Osteocyte (in vitro differentiated cells): ENCODE data around the gene OGFOD3. TPM values are rescaled to one million over a fixed set of nuclear protein-coding genes. Genes with fewer than 3 reads are reported as not detected.
"Not testable (repeated sequence)": the region's sequence is repeated elsewhere in the genome, so short reads cannot be mapped to it uniquely, and the experiment has no call there.

Experiments
- DNase-seq: peaks from one replicate; pipeline ENCODE4 v3.0.0; 2021; ENCODE audit warnings: mixed read lengths; ENCODE audit not compliant: unreplicated experiment; ENCODE audit errors: extremely low spot score
- H3K27ac Mint-ChIP-seq: one replicate; pipeline ENCODE4 v1.8.0; 2021; ENCODE audit warnings: mild to moderate bottlenecking, mixed read lengths; ENCODE audit not compliant: unreplicated experiment
- H3K27me3 Mint-ChIP-seq: one replicate; pipeline ENCODE4 v1.8.0; 2021; ENCODE audit warnings: mixed read lengths; ENCODE audit not compliant: unreplicated experiment
- H3K36me3 Mint-ChIP-seq: one replicate; pipeline ENCODE4 v1.8.0; 2021; ENCODE audit warnings: mixed read lengths; ENCODE audit not compliant: unreplicated experiment
- H3K4me1 Mint-ChIP-seq: one replicate; pipeline ENCODE4 v1.8.0; 2021; ENCODE audit warnings: mixed read lengths; ENCODE audit not compliant: unreplicated experiment
- H3K4me3 Mint-ChIP-seq: one replicate; pipeline ENCODE4 v1.8.0; 2021; ENCODE audit warnings: mild to moderate bottlenecking, moderate library complexity, mixed read lengths; ENCODE audit not compliant: unreplicated experiment
- H3K9me3 Mint-ChIP-seq: one replicate; pipeline ENCODE4 v1.8.0; 2021; ENCODE audit warnings: mixed read lengths; ENCODE audit not compliant: unreplicated experiment
- CTCF ChIP-seq: fragments of 200-600 bp; sonication (generic); IDR thresholded peaks from 2 replicates; pipeline ENCODE4 v1.5.0; 2021; ENCODE audit warnings: antibody characterized with exemption, mild to moderate bottlenecking, moderate library complexity
- total RNA-seq: library from RNA; stranded (reverse); gene quantifications from 2 replicates; pipeline ENCODE4 v1.2.1, GENCODE V29; 2021

Gene OGFOD3
- total RNA-seq, 1 donor from 2014 or later = 32.8 TPM

- no peaks in the 10 kb centered on the region for H3K36me3 Mint-ChIP-seq
- peaks cover 18% of the 10 kb centered on the region for H3K27me3 Mint-ChIP-seq
- no peak overlapping the region for H3K27ac Mint-ChIP-seq
- DNase-seq = no peak
- H3K4me3 Mint-ChIP-seq = no peak overlapping the region
- no peak for TF ChIP-seq CTCF
- peaks cover 15% of the 10 kb centered on the region for H3K4me1 Mint-ChIP-seq
- no peaks in the 10 kb centered on the region for H3K9me3 Mint-ChIP-seq
These were observed 67.1 kb downstream of the OGFOD3 start for GRCh38 chr17:82351254-82351712.

- H3K36me3 Mint-ChIP-seq = no peaks in the 10 kb centered on the region
- no peak overlapping the region for H3K4me3 Mint-ChIP-seq
- peaks cover 12% of the 10 kb centered on the region for H3K27me3 Mint-ChIP-seq
- no peak for DNase-seq
- H3K9me3 Mint-ChIP-seq = no peaks in the 10 kb centered on the region
- peaks cover 15% of the 10 kb centered on the region for H3K4me1 Mint-ChIP-seq
- no peak for TF ChIP-seq CTCF
- H3K27ac Mint-ChIP-seq = no peak overlapping the region
These were observed 68.0 kb downstream of the OGFOD3 start for GRCh38 chr17:82350182-82351030.

- no peaks in the 10 kb centered on the region for H3K36me3 Mint-ChIP-seq
These were observed 69.1 kb downstream of the OGFOD3 start for GRCh38 chr17:82349287-82349701.

GRCh38 chr17:82348866-82349265, 69.5 kb downstream of the OGFOD3 start:
- Mint-ChIP-seq H3K4me3 (no peak overlapping the region), H3K27ac (no peak overlapping the region), H3K36me3 (no peaks in the 10 kb centered on the region), H3K27me3 (peaks cover 11% of the 10 kb centered on the region), H3K4me1 (peaks cover 19% of the 10 kb centered on the region), H3K9me3 (no peaks in the 10 kb centered on the region)
- no peak for DNase-seq
- no peak for TF ChIP-seq CTCF

More at GRCh38 chr17:82349287-82349701, 69.1 kb downstream of the OGFOD3 start:
- peaks cover 11% of the 10 kb centered on the region for H3K27me3 Mint-ChIP-seq
- DNase-seq = no peak
- no peak for TF ChIP-seq CTCF
- no peak overlapping the region for H3K27ac Mint-ChIP-seq
- H3K4me3 Mint-ChIP-seq = no peak overlapping the region
- H3K4me1 Mint-ChIP-seq = peaks cover 19% of the 10 kb centered on the region
- H3K9me3 Mint-ChIP-seq = no peaks in the 10 kb centered on the region

GRCh38 chr17:82348434-82348833, 70.0 kb downstream of the OGFOD3 start:
- peaks cover 11% of the 10 kb centered on the region for H3K27me3 Mint-ChIP-seq
- H3K36me3 Mint-ChIP-seq = no peaks in the 10 kb centered on the region
- H3K27ac Mint-ChIP-seq = no peak overlapping the region
- H3K9me3 Mint-ChIP-seq = no peaks in the 10 kb centered on the region
- TF ChIP-seq CTCF = no peak
- no peak for DNase-seq
- H3K4me3 Mint-ChIP-seq = no peak overlapping the region
- peaks cover 19% of the 10 kb centered on the region for H3K4me1 Mint-ChIP-seq

- not testable (repeated sequence) for H3K36me3 Mint-ChIP-seq, H3K27ac Mint-ChIP-seq, H3K4me3 Mint-ChIP-seq, DNase-seq, H3K9me3 Mint-ChIP-seq
- Mint-ChIP-seq H3K27me3 (peaks cover 15% of the 10 kb centered on the region), H3K4me1 (peaks cover 19% of the 10 kb centered on the region)
These were observed 70.4 kb downstream of the OGFOD3 start for GRCh38 chr17:82347994-82348393.
